Hepatocyte (in vitro differentiated cells): ENCODE data around the gene CYB561.

ENCODE experiments used
- EZH2 ChIP-seq: fragments of 200-600 bp; sonication (generic); IDR thresholded peaks from 2 replicates; pipeline ENCODE4 v1.6.1; 2016; ENCODE audit warnings: antibody characterized with exemption, mild to moderate bottlenecking, borderline replicate concordance
- EZH2phosphoT487 ChIP-seq: fragments of 200-600 bp; sonication (generic); IDR thresholded peaks from one replicate; pipeline ENCODE4 v1.6.1; 2018; ENCODE audit warnings: antibody characterized with exemption, mild to moderate bottlenecking, low read depth, moderate library complexity; ENCODE audit not compliant: unreplicated experiment, severe bottlenecking

GRCh38 chr17:63429766-63430165, 16.3 kb downstream of the CYB561 start:
- TF ChIP-seq EZH2 (no peak), EZH2phosphoT487 (no peak)
